Suprapubic skin (tissue), 4 donors: Measurements from ENCODE around the gene RPUSD1. TPM values are rescaled to one million over a fixed set of nuclear protein-coding genes. Genes with fewer than 3 reads are reported as not detected.

Experiments
- DNase-seq, 2 donors: peaks; one replicate each; pipeline ENCODE4 v3.0.0-alpha.2; 2019; ENCODE audit warnings: low spot score in 2 of 2
- H3K27ac ChIP-seq: fragments of 200-600 bp; sonication (generic); one replicate; pipeline ENCODE4 v1.5.1; 2019
- H3K27me3 ChIP-seq: fragments of 200-600 bp; sonication (generic); one replicate; pipeline ENCODE4 v1.5.1; 2019
- H3K36me3 ChIP-seq: fragments of 200-600 bp; sonication (generic); one replicate; pipeline ENCODE4 v1.5.1; 2019
- H3K4me1 ChIP-seq: fragments of 200-600 bp; sonication (generic); one replicate; pipeline ENCODE4 v1.5.1; 2019
- H3K4me3 ChIP-seq: fragments of 200-600 bp; sonication (generic); one replicate; pipeline ENCODE4 v1.5.1; 2019; ENCODE audit warnings: mild to moderate bottlenecking
- H3K9me3 ChIP-seq: fragments of 200-600 bp; sonication (generic); one replicate; pipeline ENCODE4 v1.5.1; 2019
- EP300 ChIP-seq: sonication (generic); formaldehyde crosslinking; IDR thresholded peaks from one replicate; pipeline ENCODE4 v1.6.1; 2017; ENCODE audit warnings: antibody characterized with exemption
- POLR2A ChIP-seq, 2 donors: fragments of 450-650 bp; IDR thresholded peaks; one replicate each; pipeline ENCODE4 v1.6.1; 2017; ENCODE audit warnings: antibody characterized with exemption in 2 of 2, mild to moderate bottlenecking in 2 of 2, moderate library complexity in 2 of 2
- POLR2AphosphoS5 ChIP-seq, 3 donors: sonication (generic); formaldehyde crosslinking; IDR thresholded peaks; one replicate each; pipeline ENCODE4 v1.6.1; 2017; ENCODE audit warnings: antibody characterized with exemption in 3 of 3
- WGBS: methylation state at CpG from one replicate; pipeline ENCODE4 v1.1.5; 2018; 5-methylcytosine and 5-hydroxymethylcytosine counted together
- total RNA-seq, 4 donors: library from RNA; depleted of rRNA; stranded (reverse); fragments of >200 nt; gene quantifications; one replicate each; pipeline ENCODE4 v1.1.0, GENCODE V29; 2016
- TF ChIP-seq, protein P1 (sequence below), 2 donors: fragments of 200-600 bp in 1 of 2; fragments of 450-650 bp in 1 of 2; sonication (generic) in 1 of 2; IDR thresholded peaks; one replicate each; pipeline ENCODE4 v1.5.1; 2016 to 2019; ENCODE audit warnings: antibody characterized with exemption in 2 of 2, mild to moderate bottlenecking in 1 of 2, moderate library complexity in 1 of 2

The RPUSD1 gene
- total RNA-seq, 4 donors from 2014 or later: 13.6 to 27.1 (median 21.8) TPM

- no peaks in the 10 kb centered on the region for H3K9me3 ChIP-seq
- TF ChIP-seq POLR2AphosphoS5 (IDR thresholded peaks at IDR 0.05) (no peak), POLR2A (IDR thresholded peaks at IDR 0.05) (no peak), EP300 (no peak)
- TF ChIP-seq, protein P1, sequence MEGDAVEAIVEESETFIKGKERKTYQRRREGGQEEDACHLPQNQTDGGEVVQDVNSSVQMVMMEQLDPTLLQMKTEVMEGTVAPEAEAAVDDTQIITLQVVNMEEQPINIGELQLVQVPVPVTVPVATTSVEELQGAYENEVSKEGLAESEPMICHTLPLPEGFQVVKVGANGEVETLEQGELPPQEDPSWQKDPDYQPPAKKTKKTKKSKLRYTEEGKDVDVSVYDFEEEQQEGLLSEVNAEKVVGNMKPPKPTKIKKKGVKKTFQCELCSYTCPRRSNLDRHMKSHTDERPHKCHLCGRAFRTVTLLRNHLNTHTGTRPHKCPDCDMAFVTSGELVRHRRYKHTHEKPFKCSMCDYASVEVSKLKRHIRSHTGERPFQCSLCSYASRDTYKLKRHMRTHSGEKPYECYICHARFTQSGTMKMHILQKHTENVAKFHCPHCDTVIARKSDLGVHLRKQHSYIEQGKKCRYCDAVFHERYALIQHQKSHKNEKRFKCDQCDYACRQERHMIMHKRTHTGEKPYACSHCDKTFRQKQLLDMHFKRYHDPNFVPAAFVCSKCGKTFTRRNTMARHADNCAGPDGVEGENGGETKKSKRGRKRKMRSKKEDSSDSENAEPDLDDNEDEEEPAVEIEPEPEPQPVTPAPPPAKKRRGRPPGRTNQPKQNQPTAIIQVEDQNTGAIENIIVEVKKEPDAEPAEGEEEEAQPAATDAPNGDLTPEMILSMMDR (IDR thresholded peaks at IDR 0.05): no peak
- H3K27me3 ChIP-seq: peaks cover 46% of the 10 kb centered on the region
- H3K4me1 ChIP-seq: peaks cover 6% of the 10 kb centered on the region
- DNase-seq: no peak
- no peak overlapping the region for H3K27ac ChIP-seq
- WGBS: 40% methylated on average over 1 of the region's 13 CpGs
- no peaks in the 10 kb centered on the region for H3K36me3 ChIP-seq
- H3K4me3 ChIP-seq: no peak overlapping the region
These were observed 17.8 kb downstream of the RPUSD1 start for GRCh38 chr16:770411-770810.

DNA sequence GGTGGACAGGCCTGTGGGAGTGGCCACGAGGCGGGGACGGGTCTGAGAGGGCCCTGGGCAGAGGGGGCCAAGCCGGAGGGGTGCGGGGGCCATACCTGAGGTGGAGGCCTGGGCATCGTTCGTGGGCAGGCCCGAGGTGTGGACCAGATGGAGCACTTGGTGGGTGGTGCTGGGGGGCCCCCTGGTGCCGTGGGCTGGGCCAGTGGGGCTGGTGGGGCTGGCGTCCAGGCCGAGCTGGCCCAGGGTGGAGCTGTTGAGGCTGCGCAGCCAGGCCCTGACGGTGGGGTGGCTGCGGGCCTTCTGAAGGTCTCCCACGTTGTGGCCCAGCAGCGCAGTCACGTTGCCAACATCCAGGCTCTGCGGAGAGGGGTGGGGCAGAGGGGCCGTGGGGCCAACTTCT, 18.2 kb downstream of the RPUSD1 start:
- WGBS: 64% methylated on average over 13 of the region's 19 CpGs
- Histone ChIP-seq H3K27ac (no peak overlapping the region), H3K36me3 (no peaks in the 10 kb centered on the region), H3K9me3 (no peaks in the 10 kb centered on the region), H3K4me3 (no peak overlapping the region), H3K27me3 (peaks cover 46% of the 10 kb centered on the region), H3K4me1 (peaks cover 6% of the 10 kb centered on the region)
- TF ChIP-seq EP300: no peak
- TF ChIP-seq POLR2AphosphoS5 (IDR thresholded peaks at IDR 0.05): no peak
- no peak for TF ChIP-seq POLR2A (IDR thresholded peaks at IDR 0.05)
- TF ChIP-seq, protein P1 (IDR thresholded peaks at IDR 0.05): no peak
- DNase-seq: no peak

DNA sequence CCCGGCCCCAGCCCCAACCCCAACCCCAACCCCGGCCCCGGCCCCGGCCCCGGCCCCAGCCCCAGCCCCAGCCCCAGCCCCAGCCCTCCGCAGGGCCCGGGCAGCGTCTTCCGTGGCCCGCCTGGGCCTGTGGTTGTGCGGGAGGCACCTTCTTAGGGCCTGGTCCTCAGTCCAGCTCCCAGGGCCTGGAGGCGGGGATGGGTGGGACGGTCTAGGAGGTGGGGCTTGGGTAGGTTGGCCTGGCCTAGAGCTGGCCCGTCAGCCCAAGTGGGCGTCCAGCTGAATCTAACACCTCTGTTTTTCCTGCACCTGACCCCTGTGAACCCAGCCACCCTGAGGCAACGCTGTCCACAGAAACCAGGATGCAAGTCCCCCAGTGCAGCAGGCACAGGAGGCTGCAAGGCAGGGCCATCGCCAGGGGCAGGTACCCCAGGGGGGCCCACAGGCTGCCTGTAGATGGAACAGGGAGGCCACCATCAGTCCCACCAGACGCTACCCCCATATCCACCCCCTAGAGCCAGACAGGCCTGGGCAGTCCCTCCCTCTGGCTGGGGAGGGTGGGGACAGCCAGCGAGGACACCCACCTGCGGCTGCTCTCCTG, 18.9 kb downstream of the RPUSD1 start:
- 74% methylated on average over 3 of the region's 20 CpGs for WGBS
- H3K4me3 ChIP-seq: no peak overlapping the region
- TF ChIP-seq POLR2AphosphoS5 (IDR thresholded peaks at IDR 0.05) (no peak), EP300 (no peak), POLR2A (IDR thresholded peaks at IDR 0.05) (no peak)
- TF ChIP-seq, protein P1 (IDR thresholded peaks at IDR 0.05): no peak

GRCh38 chr16:768428-768827, 19.8 kb downstream of the RPUSD1 start:
- no peak overlapping the region for H3K4me3 ChIP-seq
- peaks cover 6% of the 10 kb centered on the region for H3K4me1 ChIP-seq
- WGBS: 33% methylated on average over 4 of the region's 21 CpGs
- TF ChIP-seq, protein P1 (IDR thresholded peaks at IDR 0.05): no peak
- TF ChIP-seq POLR2AphosphoS5 (IDR thresholded peaks at IDR 0.05): no peak
- TF ChIP-seq EP300: no peak
- TF ChIP-seq POLR2A (IDR thresholded peaks at IDR 0.05): no peak
- H3K27ac ChIP-seq: no peak overlapping the region
- no peaks in the 10 kb centered on the region for H3K36me3 ChIP-seq
- H3K9me3 ChIP-seq: no peaks in the 10 kb centered on the region
- DNase-seq: no peak
- peaks cover 52% of the 10 kb centered on the region for H3K27me3 ChIP-seq

More for the DNA sequence above, 18.9 kb downstream of the RPUSD1 start:
- no peak for DNase-seq
- Histone ChIP-seq H3K9me3 (no peaks in the 10 kb centered on the region), H3K36me3 (no peaks in the 10 kb centered on the region), H3K4me1 (peaks cover 6% of the 10 kb centered on the region), H3K27me3 (peaks cover 46% of the 10 kb centered on the region), H3K27ac (no peak overlapping the region)

- 43% methylated on average over 6 of the region's 38 CpGs for WGBS
- Histone ChIP-seq H3K9me3 (no peaks in the 10 kb centered on the region), H3K27ac (no peak overlapping the region), H3K4me1 (peaks cover 6% of the 10 kb centered on the region), H3K27me3 (peaks cover 56% of the 10 kb centered on the region), H3K36me3 (no peaks in the 10 kb centered on the region), H3K4me3 (no peak overlapping the region)
- no peak for DNase-seq
- TF ChIP-seq EP300: no peak
- TF ChIP-seq, protein P1 (IDR thresholded peaks at IDR 0.05): no peak
- TF ChIP-seq POLR2A (IDR thresholded peaks at IDR 0.05): no peak
- no peak for TF ChIP-seq POLR2AphosphoS5 (IDR thresholded peaks at IDR 0.05)
These were observed 20.4 kb downstream of the RPUSD1 start for GRCh38 chr16:767743-768235.
